PC-9 (cell line): Measurements from ENCODE around the gene VPS29. TPM values are rescaled to one million over a fixed set of nuclear protein-coding genes. Genes with fewer than 3 reads are reported as not detected.

Experiments
- BruUV-seq: library from RNA; stranded (reverse); fragments of 400-500 nt; replicated peaks from 2 replicates; lab custom pipeline; 2021; lab: Mats Ljungman, UMichigan
- CTCF ChIA-PET: fragments of 300-600 bp; sonication (Branson Sonifier 250); formaldehyde crosslinking; loops from one replicate; lab custom pipeline; 2022; ENCODE audit warnings: antibody characterized with exemption; lab: Charles Lee
- POLR2A ChIA-PET: fragments of 300-600 bp; sonication (Branson Sonifier 250); formaldehyde crosslinking; loops from one replicate; lab custom pipeline; 2022; ENCODE audit warnings: antibody characterized with exemption; ENCODE audit not compliant: unreplicated experiment; lab: Charles Lee
- DNase-seq, 2 experiments: peaks; one replicate each; pipeline versions ENCODE4 v3.0.0 to v3.0.0-alpha.2; 2015 to 2022; ENCODE audit warnings: mixed read lengths in 1 of 2
- H2AFZ ChIP-seq: fragments of 200-600 bp; sonication (generic); 2 replicates; pipeline ENCODE4 v1.8.1; 2017; ENCODE audit warnings: antibody characterized with exemption
- H3F3A ChIP-seq: fragments of 200-600 bp; sonication (generic); 2 replicates; pipeline ENCODE4 v1.8.1; 2017; ENCODE audit warnings: antibody characterized with exemption, mild to moderate bottlenecking, low read depth; ENCODE audit not compliant: insufficient read depth
- H3K27ac ChIP-seq: fragments of 200-600 bp; sonication (generic); 2 replicates; pipeline ENCODE4 v1.6.1; 2016; ENCODE audit warnings: mixed run types
- H3K27me3 ChIP-seq: fragments of 200-600 bp; sonication (generic); 2 replicates; pipeline ENCODE4 v1.6.1; 2016; ENCODE audit warnings: low read depth, mixed run types; ENCODE audit not compliant: insufficient read depth
- H3K36me3 ChIP-seq: fragments of 200-600 bp; sonication (generic); 2 replicates; pipeline ENCODE4 v1.6.1; 2016; ENCODE audit warnings: low read depth, mixed run types
- H3K4me1 ChIP-seq: fragments of 200-600 bp; sonication (generic); replicated peaks from 2 replicates; pipeline ENCODE4 v1.6.1; 2016; ENCODE audit warnings: mixed run types; ENCODE audit not compliant: insufficient read depth
- H3K4me2 ChIP-seq: fragments of 200-600 bp; sonication (generic); 2 replicates; pipeline ENCODE4 v1.6.1; 2017; ENCODE audit warnings: mixed run types
- H3K4me3 ChIP-seq: fragments of 200-600 bp; sonication (generic); 2 replicates; pipeline ENCODE4 v1.6.1; 2016; ENCODE audit warnings: mixed run types
- H3K79me2 ChIP-seq: fragments of 200-600 bp; sonication (generic); 2 replicates; pipeline ENCODE4 v1.6.1; 2017; ENCODE audit warnings: low read depth, mixed run types
- H3K9me2 ChIP-seq: fragments of 200-600 bp; sonication (generic); 2 replicates; pipeline ENCODE4 v1.8.1; 2017; ENCODE audit warnings: mild to moderate bottlenecking; ENCODE audit not compliant: insufficient read depth
- H3K9me3 ChIP-seq: fragments of 200-600 bp; sonication (generic); 2 replicates; pipeline ENCODE4 v1.8.1; 2016; ENCODE audit warnings: low read depth; ENCODE audit not compliant: insufficient read depth
- H4K20me1 ChIP-seq: fragments of 200-600 bp; sonication (generic); 2 replicates; pipeline ENCODE4 v1.8.1; 2017; ENCODE audit not compliant: insufficient read depth
- CTCF ChIP-seq: fragments of 200-600 bp; sonication (generic); conservative IDR thresholded peaks from 2 replicates; pipeline ENCODE4 v1.6.1; 2017; ENCODE audit warnings: mixed run types, antibody characterized with exemption, mild to moderate bottlenecking, moderate library complexity
- EZH2 ChIP-seq: fragments of 200-600 bp; sonication (generic); IDR thresholded peaks from 2 replicates; pipeline ENCODE4 v1.8.0; 2017; ENCODE audit warnings: antibody characterized with exemption, low read depth
- intact Hi-C: fragments of 100-400 bp; cut with micrococcal nuclease; formaldehyde crosslinking; loops from one replicate; pipeline ENCODE4 v1.10.0; 2022; ENCODE audit not compliant: unreplicated experiment
- total RNA-seq: library from RNA; stranded (reverse); gene quantifications from 2 replicates; pipeline ENCODE4 v1.2.3, GENCODE V29; 2021

VPS29 gene
- total RNA-seq, 1 experiment from 2014 or later = 114 TPM

GRCh38 chr12:110508071-110508586 lies 6.2 kb upstream of the VPS29 start:
- no peak for TF ChIP-seq CTCF
- no peak for TF ChIP-seq EZH2
- H4K20me1 ChIP-seq = no peaks in the 10 kb centered on the region
- no TSS peak for BruUV-seq
- H2AFZ ChIP-seq = no peak overlapping the region
- no peak overlapping the region for H3K4me3 ChIP-seq
- peaks cover 7% of the 10 kb centered on the region; the same call in 1 of the 2 replicates for H3F3A ChIP-seq
- no peaks in the 10 kb centered on the region for H3K27me3 ChIP-seq
- no peak for DNase-seq
- POLR2A ChIA-PET = no interaction called here
- intact Hi-C loops = no loop called here
- no peaks in the 10 kb centered on the region for H3K79me2 ChIP-seq
- no peaks in the 10 kb centered on the region for H3K4me1 ChIP-seq
- CTCF ChIA-PET = no interaction called here
- no peak overlapping the region for H3K4me2 ChIP-seq
- no peaks in the 10 kb centered on the region for H3K36me3 ChIP-seq
- no peaks in the 10 kb centered on the region for H3K9me2 ChIP-seq
- no peaks in the 10 kb centered on the region; the same call in 1 of the 2 replicates for H3K9me3 ChIP-seq
- no peak overlapping the region for H3K27ac ChIP-seq

GRCh38 chr12:110505332-110505731 lies 3.4 kb upstream of the VPS29 start:
- Histone ChIP-seq H3K27ac (no peak overlapping the region), H3K9me2 (no peaks in the 10 kb centered on the region), H3K4me3 (no peak overlapping the region), H2AFZ (no peak overlapping the region), H3F3A (peaks cover 22% of the 10 kb centered on the region), H3K27me3 (no peaks in the 10 kb centered on the region), H3K9me3 (no peaks in the 10 kb centered on the region; the same call in 1 of the 2 replicates), H3K4me2 (no peak overlapping the region), H4K20me1 (no peaks in the 10 kb centered on the region), H3K79me2 (peaks cover 15% of the 10 kb centered on the region), H3K36me3 (0 out of 2 replicates have a peak, but pooled peaks cover 3% of the 10 kb centered on the region), H3K4me1 (peaks cover 4% of the 10 kb centered on the region)
- ChIA-PET POLR2A (interaction anchor here (0.6 kb wide), 1 partner anchor 833 kb away, joined by 4 read pairs; no protein-coding TSS in a partner anchor), CTCF (no interaction called here)
- DNase-seq = no peak
- intact Hi-C loops = no loop called here
- BruUV-seq = no TSS peak
- TF ChIP-seq EZH2 = no peak
- no peak for TF ChIP-seq CTCF

DNA sequence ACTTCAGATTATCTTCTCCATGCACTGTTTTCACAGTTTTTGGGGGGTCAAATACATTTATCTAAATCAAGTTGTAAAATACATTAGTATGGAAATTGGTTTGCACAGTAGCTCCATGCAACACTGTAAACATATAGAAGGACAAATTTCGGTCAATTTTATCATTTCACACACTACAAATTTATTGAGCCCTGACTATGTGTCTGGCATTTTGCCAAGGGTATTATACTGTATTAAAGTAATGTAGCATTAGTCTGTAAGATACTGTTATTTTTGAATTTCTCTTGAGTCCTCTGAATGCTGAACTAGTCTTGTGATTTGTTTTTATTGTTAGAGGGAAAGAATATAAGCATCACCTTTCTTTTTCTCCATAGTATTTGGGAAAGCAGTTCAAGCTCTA lies 1.5 kb upstream of the VPS29 start:
- no peak overlapping the region for H3K27ac ChIP-seq
- ChIA-PET POLR2A (no interaction called here), CTCF (no interaction called here)
- intact Hi-C loops = loop anchor here (2.0 to 5.0 kb wide), 2 partner anchors 35 to 44 kb away; partner anchors contain the start of genes FAM216A and GPN3
- H3K79me2 ChIP-seq = peaks cover 34% of the 10 kb centered on the region
- no peak overlapping the region for H3K4me2 ChIP-seq
- no peaks in the 10 kb centered on the region for H3K27me3 ChIP-seq
- H3K9me2 ChIP-seq = no peaks in the 10 kb centered on the region
- TF ChIP-seq EZH2 = no peak
- BruUV-seq = no TSS peak
- H4K20me1 ChIP-seq = 0 out of 2 replicates have a peak, but pooled peaks cover 3% of the 10 kb centered on the region
- H3F3A ChIP-seq = peaks cover 28% of the 10 kb centered on the region
- H3K4me1 ChIP-seq = peaks cover 22% of the 10 kb centered on the region
- no peak for DNase-seq
- H3K4me3 ChIP-seq = no peak overlapping the region
- no peaks in the 10 kb centered on the region; the same call in 1 of the 2 replicates for H3K9me3 ChIP-seq
- H2AFZ ChIP-seq = no peak overlapping the region
- peaks cover 14% of the 10 kb centered on the region; the same call in 1 of the 2 replicates for H3K36me3 ChIP-seq
